ENCODE results near the gene ZMAT5. TPM values are rescaled to one million over a fixed set of nuclear protein-coding genes. Genes with fewer than 3 reads are reported as not detected.
A peak's percentile ranks its signal among the peaks of the same experiment; 100 is the strongest.

ZMAT5 gene
- total RNA-seq, 1 donor = 14.2 TPM

GRCh38 chr22:29750559-29751538 is 16.0 kb downstream of the ZMAT5 start:
- TF ChIP-seq CTCF (IDR thresholded peaks at IDR 0.05; ENCODE audit: insufficient read depth, low read depth, low read length) = no peak
- no peak for DNase-seq (ENCODE audit: low read depth)
- no peak overlapping the region for H3K4me3 ChIP-seq (ENCODE audit: low read depth, low read length)

GRCh38 chr22:29750029-29750428 is 16.8 kb downstream of the ZMAT5 start:
- no peak for DNase-seq (ENCODE audit: low read depth)
- H3K4me3 ChIP-seq (ENCODE audit: low read depth, low read length) = no peak overlapping the region
- no peak for TF ChIP-seq CTCF (IDR thresholded peaks at IDR 0.05; ENCODE audit: insufficient read depth, low read depth, low read length)

GRCh38 chr22:29748248-29748893 is 18.4 kb downstream of the ZMAT5 start:
- H3K4me3 ChIP-seq (ENCODE audit: low read depth, low read length) = no peak overlapping the region
- no peak for DNase-seq (ENCODE audit: low read depth)
- no peak for TF ChIP-seq CTCF (IDR thresholded peaks at IDR 0.05; ENCODE audit: insufficient read depth, low read depth, low read length)

- H3K4me3 ChIP-seq (ENCODE audit: low read depth, low read length) = no peak overlapping the region
- TF ChIP-seq CTCF (IDR thresholded peaks at IDR 0.05; ENCODE audit: insufficient read depth, low read depth, low read length) = no peak
- no peak for DNase-seq (ENCODE audit: low read depth)
Observed at GRCh38 chr22:29747832-29748231, 19.0 kb downstream of the ZMAT5 start.

- no peak overlapping the region for H3K4me3 ChIP-seq (ENCODE audit: low read depth, low read length)
- no peak for TF ChIP-seq CTCF (IDR thresholded peaks at IDR 0.05; ENCODE audit: insufficient read depth, low read depth, low read length)
- DNase-seq (ENCODE audit: low read depth) = peak; percentile 16
Observed at GRCh38 chr22:29744902-29745301, 21.9 kb downstream of the ZMAT5 start.

GRCh38 chr22:29742326-29742725 is 24.5 kb downstream of the ZMAT5 start:
- no peak for DNase-seq (ENCODE audit: low read depth)

More at GRCh38 chr22:29742326-29742725, 24.5 kb downstream of the ZMAT5 start:
- TF ChIP-seq CTCF (IDR thresholded peaks at IDR 0.05; ENCODE audit: insufficient read depth, low read depth, low read length) = no peak
- no peak overlapping the region for H3K4me3 ChIP-seq (ENCODE audit: low read depth, low read length)
